ENCODE data around the gene PCDHA2.

DNA sequence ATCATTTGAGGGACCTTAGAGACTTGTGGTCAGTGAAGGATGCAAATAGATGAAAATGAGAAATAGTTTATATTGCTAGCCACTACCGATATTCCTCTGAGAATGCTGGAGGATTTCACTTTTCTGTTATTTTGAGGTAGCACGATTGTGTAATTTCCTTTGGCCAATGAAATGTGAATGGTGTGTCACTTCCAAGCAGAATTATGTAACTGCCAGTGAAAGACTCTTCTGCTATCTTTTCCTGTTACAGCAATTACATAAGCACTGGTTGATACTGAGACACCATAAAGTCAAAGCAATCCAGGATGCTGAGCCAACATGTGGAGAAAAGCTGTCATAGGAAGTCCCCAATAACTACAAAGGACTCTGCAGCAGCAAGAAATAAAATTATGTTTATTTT is 3.6 kb upstream of the PCDHA2 start:
- TF ChIP-seq ZNF232 (CRISPR knock-in tag; IDR thresholded peaks at IDR 0.05): no peak
- TF ChIP-seq CTCF (IDR thresholded peaks at IDR 0.05): no peak
- TF ChIP-seq ATF3 (CRISPR knock-in tag; conservative IDR thresholded peaks at IDR 0.05): no peak
- no peak for TF ChIP-seq ZNF671 (CRISPR knock-in tag; IDR thresholded peaks at IDR 0.05)
- no peak for TF ChIP-seq STAT6 (CRISPR knock-in tag; conservative IDR thresholded peaks at IDR 0.05; ENCODE audit: low read depth)
- no peak for TF ChIP-seq FOXP4 (CRISPR knock-in tag; IDR thresholded peaks at IDR 0.05)
- TF ChIP-seq USF2 (CRISPR knock-in tag; IDR thresholded peaks at IDR 0.05): no peak
- no peak for TF ChIP-seq ESRRA (CRISPR knock-in tag; IDR thresholded peaks at IDR 0.05; ENCODE audit: borderline replicate concordance)
- no peak for TF ChIP-seq ATF2 (CRISPR knock-in tag; IDR thresholded peaks at IDR 0.05; ENCODE audit: borderline replicate concordance, low read depth)
- TF ChIP-seq SMAD3 (CRISPR knock-in tag; IDR thresholded peaks at IDR 0.05; ENCODE audit: borderline replicate concordance): no peak
- no peak for TF ChIP-seq NFYB (CRISPR knock-in tag; conservative IDR thresholded peaks at IDR 0.05; ENCODE audit: low read depth)

Measured in WTC11 (cell line).